Measurements from ENCODE around the gene LRRC31.

The LRRC31 gene

DNA sequence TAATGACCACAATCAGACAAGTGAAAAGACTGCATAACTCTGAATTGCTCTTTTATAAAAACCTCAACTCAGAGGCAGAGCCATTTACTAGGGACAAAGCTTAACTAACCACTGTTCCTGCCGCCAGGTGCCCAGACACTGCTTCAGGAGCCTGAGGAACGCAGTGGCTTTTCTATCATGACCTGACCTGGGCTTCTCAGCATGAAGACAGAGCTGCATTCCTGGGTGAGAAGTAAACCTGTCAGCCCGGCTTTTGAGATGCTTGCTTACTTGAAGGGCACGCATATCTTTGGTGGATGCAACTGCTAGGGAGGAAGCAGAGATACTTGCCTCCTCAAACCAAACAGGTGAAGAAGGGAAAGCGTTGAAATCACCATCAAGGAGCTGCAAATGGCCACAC, 7.9 kb downstream of the LRRC31 start:
- no peak for DNase-seq

DNA sequence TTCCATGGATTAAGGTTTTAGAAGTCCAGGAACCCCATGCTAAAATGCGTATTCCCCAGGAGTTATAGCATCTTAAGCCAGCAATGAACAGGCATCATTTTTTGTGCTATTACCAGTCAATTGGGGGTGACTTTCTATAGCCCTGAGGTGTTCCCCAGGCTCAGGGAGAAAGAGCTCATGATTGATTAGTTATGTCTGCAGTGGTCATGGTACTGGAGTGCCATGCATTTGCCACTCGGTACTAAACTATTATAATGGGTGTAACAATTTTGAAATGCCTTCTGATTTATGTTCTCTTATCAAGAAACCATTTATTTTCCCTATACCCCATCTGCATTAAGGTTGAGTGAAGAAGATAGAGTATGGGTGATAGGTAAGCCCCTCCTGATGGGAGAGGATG, 11.9 kb downstream of the LRRC31 start:
- no peak for DNase-seq

DNA sequence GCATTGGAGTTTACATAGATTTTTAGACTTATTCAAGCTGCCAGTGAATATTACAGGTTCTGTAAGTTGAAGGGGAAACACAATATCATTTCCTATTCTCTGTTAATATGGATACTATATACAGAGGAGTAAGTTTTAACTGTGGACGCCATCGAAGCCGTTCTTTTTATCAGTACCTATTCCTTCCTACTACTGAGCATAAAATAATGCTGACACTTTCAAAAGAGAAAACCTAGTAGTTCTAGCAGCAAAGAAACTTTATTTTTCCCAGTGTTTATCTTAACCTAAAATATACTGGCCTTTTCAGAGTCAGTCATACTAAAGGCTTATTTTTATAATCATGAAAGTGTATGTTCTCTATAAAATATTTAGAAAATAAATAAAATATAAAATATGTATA, 14.2 kb downstream of the LRRC31 start:
- no peak for DNase-seq

DNA sequence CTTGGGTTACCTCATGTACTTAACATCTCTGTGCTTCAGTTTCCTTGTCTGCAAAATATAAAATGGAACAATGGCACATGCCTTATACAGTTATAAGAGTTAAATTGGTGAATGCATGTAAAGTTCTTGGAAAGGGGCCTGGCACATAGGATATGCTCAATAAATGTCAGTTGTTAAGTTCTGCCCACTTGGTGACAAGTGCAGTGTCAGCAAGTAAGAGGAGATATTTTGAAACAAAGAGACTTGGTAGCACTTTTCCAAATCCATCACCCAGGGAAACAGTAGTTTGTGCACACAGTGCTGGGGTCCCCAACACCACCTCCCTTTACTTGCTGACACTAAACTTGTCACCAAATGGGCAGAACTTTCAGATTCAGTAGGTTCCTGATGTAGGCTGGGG, 19.1 kb downstream of the LRRC31 start:
- DNase-seq, result no peak

DNA sequence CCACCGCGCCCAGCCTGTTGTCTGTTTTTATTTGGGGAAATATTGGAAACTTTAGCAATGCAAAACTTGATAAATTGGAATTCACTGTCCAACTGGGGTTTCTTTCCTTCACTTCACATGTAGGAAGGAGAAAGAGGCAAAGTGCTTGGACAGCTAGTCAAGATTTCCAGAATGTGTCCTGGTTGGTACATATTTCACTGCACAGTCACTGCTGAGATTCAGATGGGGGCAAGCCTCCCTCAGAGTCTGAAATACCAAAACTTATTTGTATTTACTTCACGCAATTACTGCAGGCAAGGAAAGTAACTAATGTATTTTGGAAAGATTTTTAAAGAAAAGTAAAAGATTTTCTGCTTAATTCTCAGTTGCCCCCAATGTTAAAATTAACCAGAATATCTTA, 21.0 kb downstream of the LRRC31 start:
- no peak for DNase-seq

DNA sequence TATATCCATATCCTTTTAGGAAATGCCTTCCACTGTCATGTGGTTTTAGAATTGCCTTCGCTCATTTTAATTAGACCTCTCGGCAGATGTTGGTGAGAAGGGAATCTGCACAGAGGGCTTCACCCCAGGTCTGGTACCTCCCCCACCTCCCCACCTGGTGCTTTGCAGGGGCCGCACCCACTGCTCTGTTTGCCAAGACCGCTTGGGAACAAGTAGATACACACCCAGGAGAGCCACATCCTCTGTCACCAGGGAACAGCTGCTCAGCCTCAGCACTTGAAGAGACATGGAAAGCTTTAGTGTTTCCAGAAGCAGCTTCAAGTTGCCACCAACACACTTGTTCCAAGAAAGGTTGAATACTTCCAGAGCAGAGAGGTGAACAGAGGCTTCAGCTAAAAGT, 21.8 kb downstream of the LRRC31 start:
- DNase-seq, result no peak

DNA sequence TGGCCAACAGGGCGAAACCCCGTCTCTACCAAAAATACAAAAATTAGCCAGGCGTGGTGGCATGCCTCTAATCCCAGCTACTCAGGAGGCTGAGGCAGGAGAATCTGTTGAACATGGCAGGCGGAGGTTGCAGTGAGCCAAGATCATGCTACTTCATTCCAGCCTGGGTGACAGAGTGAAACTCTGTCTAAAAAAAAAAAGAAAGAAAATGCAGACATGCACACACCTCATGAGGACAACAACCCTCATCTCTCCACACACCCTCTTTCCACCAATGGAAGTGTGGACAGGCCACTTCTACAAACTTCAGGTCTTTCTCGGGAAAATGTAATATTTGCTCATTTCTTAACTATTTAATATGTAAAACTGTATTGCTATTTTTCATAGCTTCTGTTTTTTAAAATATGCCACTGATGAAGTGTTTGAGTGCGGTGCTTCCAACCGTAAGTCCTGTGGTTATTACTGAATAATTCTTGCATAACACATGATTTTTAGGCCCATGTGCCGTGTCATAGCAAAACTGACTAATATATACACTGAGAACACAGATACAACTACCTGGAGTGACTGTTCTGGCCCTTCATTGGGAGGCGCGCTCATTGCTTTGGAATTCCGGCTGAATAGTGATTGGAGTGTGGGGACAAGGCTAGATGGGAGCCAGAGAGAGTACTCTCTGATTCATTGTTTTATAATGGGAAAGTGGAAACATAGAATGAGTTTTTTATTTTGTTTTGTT, 23.1 kb downstream of the LRRC31 start:
- DNase-seq, result no peak

DNA sequence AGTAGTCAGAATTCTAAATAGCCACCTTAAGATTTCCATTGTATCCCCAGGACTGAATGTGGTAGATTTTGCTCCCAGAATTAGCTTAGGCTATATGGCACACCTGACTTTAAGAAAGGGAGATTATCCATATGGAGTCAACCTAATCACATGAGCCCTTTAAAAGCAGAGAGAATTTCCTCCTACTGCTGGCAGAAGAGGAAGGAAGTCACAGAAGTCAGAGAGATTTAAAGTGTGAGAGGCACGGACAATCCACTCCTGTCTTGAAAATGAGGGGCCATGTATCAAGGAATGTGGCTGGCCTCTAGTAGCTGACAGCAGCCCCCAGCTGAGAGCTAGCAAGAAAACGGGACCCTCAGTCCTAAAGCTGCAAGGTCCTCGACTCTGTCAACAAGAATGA, 26.8 kb downstream of the LRRC31 start:
- DNase-seq, result no peak

DNA sequence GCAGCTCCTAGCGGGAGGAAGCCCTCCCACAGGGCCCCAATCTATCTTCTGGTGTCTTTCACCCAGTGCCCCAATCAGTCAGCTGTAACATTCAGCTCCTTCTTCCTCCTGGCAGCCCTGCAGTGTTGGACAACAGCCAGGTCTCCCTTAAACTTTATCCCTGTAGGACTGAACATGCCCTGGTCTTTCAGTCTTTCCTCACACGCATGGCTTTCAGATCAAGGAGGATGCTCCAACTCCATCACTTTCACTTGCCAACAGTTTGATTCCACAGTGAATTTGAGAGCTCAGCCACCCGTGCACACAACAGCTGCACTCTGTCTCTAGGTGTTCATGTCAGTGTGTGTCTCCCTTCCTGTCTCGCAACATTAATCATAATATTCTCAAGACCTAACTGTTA, 28.6 kb downstream of the LRRC31 start:
- DNase-seq, result no peak

DNA sequence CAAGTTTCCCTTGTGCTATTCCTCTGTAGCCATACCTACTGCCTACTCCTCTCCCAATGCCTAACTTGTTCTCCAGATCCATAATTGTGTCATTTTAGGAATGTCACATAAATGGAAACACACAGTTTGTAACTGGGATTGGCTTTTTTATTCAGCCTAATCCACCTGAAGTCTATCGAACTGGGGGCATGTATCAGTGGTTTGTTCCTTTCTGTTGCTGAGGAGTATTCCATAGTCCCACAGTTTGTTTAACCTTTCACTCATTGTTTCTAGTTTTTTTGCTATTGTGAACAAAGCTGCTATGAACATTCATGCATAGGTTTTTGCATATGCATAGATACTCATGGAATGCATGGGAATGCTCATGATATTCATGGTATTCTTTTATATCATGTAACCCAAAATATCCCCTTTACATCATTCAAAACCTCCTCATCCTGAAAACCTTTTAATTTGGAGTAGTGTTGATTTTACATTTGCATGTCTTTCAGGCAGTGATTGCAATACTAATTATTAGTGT, 31.2 kb downstream of the LRRC31 start:
- DNase-seq, result no peak

DNA sequence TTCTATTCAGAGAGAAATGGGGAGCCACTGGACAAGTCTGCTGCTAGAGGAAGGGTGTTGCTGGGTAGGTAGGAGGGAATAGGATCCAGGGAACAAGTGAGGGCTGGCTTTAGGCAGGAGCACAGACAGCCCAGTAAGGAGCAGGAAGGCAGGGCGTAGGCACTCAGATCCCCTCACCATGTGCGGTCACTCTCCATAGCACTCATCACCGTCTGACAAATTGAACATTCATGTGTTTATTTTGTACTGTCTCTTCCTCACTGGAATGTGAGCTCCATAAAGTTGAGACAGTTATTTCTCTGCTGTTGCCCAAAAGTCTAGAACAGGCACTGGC, 32.8 kb downstream of the LRRC31 start:
- DNase-seq, result no peak

DNA sequence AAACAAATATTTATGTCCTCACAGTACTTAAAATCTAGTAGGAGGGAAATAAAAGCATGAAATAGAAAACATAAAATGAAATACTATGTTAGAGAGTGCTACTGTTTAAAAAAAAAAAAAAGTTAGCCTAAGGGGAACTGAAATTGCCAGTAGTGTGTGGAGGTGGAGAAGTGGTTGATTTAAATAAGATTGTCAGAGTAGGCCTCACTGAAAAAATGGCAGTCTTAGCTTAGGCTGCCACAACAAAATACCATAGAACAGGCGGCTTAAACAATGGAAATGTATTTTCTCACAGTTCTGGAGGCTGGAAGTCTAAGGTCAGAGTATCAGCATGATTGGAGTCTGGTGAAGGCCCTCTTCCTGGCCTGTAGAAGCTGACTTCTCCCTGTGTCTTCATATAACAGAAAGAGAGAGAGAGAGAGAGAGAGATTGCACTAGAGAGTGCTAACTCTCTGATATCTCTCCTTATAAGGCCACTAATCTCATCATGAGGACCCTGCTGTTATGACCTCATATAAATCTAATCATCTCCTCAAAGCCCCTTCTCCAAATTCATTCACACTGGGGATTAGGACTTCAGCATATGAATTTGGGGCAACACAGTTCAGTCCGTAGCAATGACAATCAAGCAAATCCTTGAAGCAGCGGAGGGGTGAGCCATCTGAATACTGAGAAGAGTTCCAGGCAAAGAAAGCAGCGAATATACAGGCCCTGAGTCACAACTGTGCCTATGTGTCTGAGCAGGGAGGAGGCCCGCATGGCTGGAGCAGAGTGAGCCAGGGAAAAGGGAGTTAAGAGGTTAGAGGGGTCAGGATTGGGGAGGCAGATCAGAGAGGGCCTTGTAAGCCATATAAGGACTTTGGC, 33.4 kb downstream of the LRRC31 start:
- no peak for DNase-seq

DNA sequence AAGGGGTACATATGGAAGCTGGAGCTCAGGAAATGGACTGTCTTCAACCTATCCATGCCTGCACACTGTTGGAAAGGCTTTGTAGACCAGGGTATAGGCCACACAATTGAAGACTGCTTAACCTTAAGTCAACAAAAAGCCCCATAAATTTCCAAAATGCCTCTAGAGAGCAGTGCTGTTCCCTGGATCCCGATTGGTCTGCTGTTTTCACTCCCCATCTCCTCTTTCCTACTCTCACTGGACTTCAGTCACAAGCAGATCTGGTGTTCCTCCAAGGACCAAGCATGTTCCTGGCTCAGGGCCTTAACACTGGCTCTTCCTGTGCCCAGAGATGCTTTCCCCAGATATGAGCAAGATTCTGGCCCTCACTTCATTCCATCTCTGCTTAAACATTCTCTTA, 34.2 kb downstream of the LRRC31 start:
- no peak for DNase-seq

DNA sequence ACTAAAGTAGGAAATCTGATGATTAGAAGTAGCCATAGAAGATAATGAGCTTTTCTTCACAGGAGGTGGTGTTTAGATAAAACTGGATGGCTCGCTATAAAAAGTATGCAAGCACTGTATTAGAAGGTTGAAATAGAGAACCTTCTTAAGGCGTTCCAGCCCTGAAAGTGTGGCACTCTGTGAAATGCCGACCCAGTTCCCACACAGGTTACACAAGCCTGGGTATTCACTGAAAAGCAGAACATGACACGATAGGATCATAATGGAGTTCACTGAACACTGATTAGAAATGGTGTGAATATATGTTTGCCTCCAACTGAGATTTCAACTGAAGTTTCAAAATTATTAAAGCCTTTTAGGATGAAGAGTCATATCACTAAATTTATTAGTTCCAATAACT, 42.0 kb downstream of the LRRC31 start:
- no peak for DNase-seq

DNA sequence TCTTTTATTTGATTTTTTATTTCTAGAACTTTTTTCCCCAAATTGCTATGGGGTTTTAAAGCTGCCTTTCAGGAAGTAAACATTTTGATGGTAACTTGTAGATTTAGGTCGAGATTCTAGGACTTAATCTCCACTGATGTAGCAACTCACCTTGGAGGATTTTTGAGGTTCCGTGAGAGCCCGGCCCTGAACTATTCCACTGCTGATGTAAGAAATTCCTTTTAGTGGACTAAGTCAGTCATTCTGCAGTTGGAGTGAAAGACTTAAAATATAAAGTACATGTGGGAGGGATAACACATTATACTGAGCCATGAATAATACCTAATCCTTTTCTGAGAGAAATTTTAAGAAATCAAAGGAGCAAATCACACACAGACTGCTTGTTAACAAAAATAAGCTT, 44.4 kb downstream of the LRRC31 start:
- no peak for DNase-seq

DNA sequence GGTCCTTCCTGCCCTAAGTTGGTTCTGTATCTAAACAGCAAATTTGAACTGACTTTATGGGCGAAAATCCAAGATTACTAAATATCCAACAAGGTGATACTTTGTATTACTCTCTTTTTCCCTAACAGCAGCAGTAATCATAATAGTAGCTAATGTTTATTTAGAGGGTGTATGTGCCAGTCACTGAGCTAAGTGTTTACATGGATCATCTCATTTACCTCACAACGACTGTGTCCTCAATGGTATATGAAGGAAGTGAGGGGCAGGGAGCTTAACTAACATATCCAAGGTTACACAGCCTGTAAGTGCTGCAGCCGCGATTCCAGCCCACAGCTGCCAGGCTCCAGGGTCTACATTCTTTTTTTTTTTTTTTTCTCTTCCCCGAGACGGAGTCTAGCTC, 46.8 kb downstream of the LRRC31 start:
- no peak for DNase-seq

DNA sequence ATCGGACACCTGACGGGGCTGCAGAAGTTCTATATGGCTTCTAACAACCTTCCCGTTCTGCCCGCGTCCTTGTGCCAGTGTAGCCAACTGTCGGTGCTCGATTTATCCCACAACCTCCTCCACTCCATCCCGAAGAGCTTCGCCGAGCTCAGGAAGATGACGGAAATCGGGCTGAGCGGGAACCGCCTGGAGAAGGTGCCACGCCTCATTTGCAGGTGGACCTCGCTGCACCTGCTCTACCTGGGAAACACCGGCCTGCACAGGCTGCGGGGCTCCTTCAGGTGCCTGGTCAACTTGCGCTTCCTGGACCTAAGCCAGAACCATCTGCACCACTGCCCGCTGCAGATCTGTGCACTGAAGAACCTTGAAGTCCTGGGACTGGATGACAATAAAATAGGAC, 47.2 kb downstream of the LRRC31 start:
- DNase-seq, result no peak

DNA sequence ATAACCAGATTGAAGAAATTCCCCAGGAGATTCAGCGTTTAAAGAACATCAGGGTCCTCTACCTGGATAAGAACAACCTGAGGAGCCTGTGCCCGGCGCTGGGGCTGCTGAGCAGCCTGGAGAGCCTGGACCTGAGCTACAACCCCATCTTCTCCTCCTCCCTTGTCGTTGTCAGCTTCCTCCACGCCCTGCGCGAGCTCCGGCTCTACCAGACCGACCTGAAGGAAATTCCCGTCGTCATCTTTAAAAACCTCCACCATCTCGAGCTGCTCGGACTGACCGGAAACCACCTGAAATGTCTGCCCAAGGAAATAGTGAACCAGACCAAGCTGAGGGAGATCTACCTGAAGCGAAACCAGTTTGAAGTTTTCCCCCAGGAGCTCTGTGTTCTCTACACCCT, 47.6 kb downstream of the LRRC31 start:
- no peak for DNase-seq

DNA sequence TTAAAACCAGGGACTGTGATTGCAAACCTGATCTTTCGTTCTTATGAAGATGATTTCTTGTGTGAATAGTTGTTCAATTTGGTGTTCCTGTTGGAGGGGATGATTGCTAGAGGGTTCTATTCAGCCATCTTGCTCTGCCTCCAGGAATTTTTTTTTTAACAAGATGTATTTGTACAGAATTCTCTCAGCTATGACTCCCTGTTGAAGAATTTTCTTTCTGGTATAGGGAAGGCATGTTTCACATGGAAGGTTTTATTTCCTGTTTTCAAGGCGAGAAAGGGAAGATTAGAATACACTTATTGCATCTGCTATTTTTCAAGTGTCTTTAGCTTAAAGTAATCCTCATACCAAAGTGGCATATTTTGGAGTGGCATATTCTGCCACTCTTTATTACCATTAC, 51.4 kb downstream of the LRRC31 start:
- DNase-seq, result no peak

DNA sequence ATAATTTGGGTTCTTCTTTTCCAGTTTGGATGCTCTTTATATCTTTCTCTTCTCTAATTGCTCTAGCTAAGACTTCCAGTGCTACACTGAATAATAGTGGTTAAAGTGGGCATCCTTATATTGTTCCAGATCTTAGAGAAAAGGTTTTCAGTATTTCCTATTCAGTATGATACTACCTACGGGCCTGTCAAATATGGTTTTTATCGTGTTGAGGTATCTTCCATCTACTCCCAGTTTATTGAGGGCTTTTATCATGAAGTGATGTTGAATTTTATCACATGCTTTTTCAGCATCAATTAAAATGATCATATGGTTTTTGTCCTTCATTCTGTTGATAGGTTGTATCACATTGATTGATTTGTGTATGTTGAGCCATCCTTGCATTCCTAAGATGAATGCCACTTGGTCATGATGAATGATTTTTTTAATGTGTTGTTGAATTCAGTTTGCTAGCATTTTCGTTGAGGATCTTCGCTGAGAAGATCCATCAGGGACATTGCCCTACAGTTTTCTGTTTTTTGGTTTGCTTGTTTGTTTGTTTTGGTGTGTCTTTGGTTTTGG, 54.1 kb downstream of the LRRC31 start:
- DNase-seq, result no peak

DNA sequence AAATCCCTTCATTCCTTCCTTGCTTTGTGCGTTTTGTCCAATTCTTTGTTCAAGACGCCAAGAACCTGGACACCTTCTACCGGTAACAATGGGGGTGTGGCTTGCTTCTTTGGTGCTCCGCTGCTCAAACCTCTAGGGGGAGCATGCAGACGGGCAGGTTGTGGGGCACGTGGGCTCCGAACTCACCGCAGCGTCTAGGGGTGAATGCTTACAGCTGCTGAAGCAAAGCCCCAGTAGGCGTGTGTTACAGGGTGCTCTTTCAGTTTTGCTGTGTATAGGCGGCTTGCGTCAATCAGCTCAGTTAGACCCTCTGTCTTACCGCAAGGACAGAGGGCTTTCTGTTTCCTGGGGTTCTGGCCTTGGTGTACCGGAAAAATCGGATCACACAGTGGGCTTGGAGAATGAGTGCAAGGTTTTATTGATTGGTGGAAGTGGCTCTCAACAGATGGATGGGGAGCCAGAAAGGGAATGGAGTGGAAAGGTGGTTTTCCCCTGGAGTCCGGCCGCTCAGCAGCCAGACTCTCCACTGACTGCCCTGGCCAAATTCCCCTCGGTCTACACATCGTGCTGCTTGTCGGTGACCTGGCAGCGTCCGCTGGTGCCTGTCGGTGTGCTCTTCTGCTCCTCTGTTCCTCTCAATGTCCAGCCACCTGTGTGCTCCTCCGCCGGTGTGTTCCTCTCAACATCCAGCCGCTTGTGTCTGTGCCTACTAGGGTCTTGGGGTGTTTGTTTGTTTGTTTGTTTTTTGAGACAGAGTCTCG, 55.8 kb downstream of the LRRC31 start:
- DNase-seq, result peak; percentile 67

DNA sequence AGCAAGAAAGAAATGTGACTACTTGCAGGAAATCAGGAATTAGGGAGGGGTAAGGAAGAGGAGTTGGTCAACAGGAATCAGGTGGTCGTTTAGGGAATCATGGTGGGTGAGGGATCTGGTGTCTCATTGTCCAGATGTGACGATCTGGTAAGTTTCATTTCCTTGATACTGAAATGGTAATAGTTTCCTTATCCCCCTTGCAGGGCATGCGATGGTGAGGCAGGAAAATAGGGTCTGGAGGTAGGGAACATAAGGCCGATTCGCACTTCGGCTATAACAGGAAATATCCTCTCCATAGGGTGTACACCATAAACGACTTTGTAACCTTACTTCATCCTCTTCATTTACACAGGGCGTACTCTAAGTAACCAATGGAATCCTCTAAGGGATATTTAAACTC, 56.5 kb downstream of the LRRC31 start:
- DNase-seq, result no peak

Data from GDM1 (cell line).